ENCODE data around the gene CRYBA4.

Gene CRYBA4

DNA sequence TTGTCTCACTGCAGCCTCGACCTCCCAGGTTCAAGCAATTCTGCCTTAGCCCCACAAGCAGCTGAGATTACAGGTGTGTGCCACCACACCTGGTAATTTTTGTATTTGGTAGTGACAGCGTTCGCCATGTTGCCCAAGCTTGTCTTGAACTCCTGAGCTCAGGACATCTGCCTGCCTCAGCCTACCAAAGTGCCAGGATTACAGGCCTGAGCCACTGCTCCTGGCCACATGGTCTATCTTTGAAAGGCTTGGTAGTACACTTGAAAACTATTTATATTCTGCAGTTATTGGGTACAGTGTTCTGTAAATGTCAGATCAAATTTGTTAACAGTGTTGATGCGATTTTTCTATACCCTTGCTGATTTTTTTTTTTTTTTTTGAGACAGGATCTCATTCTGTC is 9.5 kb downstream of the CRYBA4 start:
- DNase-seq = no peak

DNA sequence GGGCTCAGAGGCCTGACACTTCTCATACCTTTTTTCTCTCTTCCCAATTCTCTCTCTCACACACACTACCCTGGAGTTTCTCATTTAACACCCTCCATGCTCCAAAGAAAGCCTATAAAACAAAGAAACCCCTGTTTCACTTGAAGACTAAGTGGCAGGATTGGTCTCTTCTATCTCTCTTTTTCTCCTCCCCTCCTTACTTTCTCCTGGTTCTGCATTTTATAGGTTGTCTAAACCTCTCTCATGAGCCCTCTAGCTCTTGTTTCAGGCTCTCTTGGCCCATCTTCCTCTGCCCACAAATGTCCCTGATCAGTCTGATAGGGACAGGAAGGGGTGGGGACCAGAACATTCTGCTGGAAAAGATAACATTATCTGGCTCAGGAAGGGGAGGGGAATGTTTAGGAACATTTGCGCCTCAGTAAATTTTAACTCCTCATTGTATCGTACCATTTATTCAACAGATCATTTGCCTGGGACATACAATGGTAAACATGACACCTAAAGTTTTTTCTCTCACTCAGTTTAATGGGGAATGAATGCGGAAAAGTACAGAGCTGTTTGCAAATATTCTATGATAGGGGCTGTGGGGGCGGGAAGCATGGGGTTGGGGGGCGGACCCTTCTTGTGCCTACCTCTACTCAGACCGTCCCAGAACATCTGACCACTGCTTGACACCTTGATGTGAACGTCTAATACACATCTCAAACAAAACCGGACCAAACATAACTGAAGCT is 10.8 kb downstream of the CRYBA4 start:
- peak; percentile 98 for DNase-seq

DNA sequence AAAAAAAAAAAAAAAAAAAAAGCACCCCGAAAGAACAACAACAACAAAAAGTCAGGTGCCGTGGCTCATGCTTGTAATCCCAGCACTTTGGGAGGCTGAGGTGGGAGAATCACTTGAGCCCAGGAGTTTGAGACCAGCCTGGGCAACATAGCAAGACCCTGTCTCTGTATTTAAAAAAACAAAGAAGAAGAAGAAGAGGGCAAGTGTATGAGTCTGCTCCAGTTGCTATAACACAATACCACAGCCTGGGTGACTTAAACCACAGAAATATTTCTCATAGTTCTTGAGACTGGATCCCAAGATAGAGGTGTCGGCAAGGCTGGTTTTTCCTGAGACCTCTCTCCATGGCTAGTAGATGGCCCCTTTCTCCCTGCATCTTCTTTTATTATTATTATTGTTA is 12.4 kb downstream of the CRYBA4 start:
- DNase-seq = no peak

DNA sequence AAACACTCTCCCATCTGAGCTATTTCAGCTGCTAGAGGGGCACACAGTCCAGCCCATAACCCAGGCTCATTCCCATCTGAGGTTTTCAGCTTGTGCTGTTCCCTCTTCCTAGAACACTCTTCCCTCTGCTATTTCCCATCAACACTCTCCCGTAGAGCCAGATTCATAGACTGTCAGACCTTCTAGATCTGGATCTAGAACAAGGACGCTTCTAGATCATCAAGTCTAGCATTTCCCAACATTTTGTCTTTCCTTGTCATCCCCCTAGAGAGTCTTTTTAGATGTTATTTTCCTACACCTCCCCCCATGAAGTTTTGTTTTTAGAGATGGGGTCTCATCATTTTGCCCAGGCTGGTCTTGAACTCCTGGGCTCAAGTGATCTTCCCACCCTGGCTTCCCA is 13.4 kb downstream of the CRYBA4 start:
- DNase-seq = no peak

DNA sequence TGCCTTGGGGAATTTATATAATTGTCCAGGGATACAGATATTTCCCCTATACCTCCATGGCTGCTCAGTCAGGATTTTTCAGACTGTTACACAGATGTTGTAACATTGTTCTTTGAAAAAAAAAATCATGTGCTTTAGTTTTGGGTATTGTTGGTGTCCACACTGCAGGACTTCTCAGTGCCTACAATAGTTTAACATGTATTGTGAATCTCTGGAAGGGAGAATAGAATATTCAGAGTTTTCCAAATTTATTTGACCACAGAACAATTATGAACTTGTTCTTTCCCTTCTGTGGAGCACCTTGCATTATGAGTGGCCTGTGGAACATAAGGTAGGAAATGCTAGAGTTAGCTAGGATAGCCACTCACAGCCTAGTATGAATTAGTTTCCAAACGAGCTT is 14.5 kb downstream of the CRYBA4 start:
- DNase-seq = no peak

DNA sequence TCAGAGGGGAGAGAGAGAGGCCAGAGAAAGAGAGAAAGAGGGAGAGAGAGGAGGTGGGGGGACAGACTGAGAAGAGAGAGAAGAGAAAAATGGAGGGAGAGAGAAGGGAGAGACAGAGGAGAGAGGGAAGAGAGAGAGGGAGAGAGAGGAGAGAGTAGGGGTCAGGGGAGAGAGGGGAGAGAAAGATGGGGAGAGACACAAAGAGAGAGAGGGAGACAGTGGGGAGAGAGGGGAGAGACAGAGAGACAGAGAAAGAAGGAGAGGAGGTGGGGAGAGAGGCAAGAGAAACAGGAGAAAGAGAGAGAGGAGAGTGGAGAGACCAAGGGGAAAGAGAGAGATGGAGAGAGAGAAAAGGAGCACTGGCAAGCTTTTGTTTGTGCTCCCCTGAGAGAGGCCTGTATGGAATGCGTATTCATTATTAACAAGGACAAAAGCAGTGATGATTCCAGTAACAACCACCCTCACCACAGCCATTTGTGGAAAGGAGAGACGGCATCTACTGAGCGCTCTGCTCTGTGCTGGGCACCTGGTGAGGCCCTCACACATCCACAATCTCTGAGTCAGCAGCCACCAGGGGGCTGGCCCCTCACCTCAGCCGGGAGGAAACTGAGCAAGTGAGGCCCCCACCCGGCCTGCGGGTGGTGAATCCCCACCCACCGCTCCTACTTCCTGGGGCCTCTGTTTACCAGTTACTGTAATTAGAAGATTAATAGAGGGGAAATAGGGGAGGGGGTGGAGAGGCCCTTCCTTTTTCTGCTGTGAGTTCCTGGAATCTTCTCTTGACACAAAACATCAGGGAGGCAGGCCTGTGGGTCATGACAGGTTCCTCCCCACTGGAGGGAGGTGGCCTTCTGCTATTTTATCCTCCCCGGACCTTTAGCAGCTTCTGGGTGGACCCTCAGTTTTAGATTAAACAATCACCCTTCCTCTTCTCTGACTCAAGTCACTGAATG is 21.0 kb downstream of the CRYBA4 start:
- DNase-seq = peak; percentile 86

DNA sequence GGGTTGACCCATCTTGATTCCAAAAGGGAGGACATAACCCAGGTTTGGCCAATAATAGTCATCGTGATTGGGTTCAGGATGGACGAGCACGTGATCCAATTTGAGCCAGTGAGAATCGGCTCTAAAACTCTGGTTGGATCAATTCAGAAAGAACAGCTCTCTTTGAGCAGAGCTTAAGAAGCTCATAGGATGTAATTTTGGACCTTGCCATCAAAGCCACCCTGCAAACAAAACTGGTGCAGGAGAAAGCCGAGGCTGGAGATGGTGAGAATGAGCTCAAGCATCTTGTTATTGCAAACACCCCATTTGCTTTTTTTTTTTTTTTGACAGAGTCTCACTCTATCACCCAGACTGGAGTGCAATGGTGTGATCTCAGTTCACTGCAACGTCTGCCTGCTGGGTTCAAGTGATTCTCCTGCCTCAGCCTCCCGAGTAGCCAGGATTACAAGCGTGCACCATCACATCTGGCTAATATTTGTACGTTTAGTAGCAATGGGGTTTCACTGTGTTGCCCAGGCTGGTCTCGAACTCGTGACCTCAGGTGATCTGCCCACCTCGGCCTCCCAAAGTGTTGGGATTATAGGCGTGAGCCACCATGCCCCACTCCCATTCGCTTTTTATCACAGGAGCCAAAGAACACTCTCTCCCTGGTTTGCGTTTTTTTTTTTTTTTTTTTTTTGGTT is 21.8 kb downstream of the CRYBA4 start:
- DNase-seq = no peak

DNA sequence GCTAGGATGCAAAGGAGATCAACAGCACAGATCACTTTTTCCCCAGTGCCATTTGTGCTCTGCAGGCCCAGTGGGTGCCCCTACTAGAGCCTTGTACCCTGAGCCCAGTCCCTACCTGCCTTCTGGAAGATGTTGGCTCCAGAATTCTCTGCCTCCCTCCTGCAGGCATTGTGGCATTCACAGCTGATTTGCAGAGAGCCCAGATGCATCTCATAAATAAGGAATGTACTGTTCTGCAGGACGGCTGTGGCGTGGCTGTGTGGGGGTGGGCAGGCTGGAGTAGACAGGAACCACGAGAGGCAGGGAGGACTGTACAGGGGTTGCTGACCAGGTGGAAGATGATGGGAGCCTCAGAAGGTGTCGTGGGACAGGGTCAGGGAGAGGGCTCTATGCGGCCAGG is 24.4 kb downstream of the CRYBA4 start:
- DNase-seq = no peak

DNA sequence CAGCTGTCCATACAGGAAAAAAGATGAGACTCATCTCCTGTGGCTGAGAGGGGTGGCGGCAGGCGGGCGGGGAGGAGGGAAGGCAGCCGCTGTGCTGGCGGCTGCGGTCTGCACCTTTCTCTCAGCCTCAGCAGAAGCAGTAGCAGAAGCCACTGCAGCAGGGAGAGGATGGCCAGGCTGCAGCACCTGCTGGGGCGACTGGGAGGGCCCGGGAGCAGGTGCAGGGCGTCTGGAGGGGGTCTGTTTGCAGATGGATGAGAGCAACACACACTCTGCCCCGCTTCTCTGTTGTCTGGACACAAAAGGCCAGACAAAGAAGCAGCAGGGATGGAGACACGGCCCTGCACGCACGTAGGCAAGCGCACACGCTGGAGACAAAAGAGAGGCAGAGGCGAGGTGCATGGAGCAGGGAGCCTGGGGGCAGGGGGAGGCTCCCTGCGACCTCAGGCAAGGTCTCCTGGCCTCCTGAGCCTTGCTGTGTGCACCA is 26.3 kb downstream of the CRYBA4 start:
- no peak for DNase-seq

DNA sequence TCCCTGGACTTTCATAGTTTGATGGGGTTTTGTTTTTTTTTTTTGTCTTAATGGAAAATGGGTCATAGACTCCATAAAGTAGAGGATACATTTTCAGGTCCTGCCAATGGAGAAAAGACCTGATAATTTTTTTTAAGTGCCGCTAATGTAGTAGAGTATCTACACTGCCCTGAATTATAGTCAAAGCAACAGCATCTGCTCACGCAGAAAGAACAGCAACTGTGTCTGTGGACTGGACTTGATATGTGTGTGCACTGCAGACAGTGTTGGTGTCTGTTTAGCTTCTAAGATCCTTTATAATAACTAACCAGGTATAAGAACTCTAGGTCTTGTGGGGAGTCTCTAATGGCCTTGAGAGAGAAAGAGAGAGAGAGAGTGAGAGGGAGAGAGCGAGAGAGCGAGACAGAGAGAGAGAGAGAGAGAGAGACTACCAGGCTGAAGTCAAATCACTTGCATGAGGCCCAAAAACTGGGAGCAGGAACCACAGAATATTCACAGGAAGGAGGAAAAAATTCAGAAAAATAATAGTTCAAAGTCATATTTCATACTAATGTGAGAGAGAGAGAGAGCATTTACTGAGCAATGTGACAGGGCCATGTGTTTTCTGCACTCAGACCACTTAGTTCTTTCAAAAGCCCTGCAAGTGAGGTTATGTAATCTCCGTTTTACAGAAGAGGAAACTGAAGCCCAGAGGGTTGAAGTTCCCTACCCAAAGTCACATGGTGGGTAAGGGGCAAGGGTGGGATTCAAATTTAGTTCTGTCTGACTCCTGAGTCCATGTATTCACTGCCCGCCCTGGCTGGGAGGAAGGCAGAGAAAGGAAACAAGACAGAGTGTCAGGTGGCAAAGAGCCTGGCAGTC is 27.0 kb downstream of the CRYBA4 start:
- DNase-seq = peak; percentile 55

DNA sequence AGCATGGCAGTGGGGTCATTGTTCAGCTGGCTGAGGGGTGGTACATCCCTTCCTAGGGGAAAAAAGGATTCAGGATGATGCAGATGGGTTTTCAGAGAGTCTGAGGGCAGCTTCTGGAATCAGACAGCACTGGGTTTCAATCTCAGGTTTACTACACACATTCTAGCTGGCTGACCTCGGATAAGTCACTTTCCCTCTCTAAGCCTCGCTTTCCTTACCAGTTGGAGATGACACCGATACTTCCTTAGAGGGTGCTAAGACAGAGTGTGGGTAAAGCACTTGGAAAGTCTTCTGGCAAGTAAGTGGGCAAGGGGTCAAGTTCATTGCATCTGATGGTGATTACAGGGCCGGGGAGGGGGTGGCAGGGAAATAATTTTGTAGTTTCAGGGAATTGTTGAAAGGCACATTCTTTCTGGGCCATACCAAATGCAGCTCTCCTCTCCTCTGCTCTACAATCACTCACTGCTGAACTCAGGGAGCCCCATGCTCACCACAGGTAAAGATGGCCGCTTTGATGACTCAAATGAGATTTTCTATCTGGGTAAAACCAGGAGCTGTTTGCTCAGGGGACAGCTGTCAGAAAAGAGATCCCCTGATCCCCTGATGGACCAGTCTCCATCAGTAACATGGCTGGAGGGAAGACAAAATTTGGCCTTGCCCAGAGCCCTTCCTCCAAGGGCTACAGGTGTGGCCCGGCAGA is 29.1 kb downstream of the CRYBA4 start:
- DNase-seq = no peak

DNA sequence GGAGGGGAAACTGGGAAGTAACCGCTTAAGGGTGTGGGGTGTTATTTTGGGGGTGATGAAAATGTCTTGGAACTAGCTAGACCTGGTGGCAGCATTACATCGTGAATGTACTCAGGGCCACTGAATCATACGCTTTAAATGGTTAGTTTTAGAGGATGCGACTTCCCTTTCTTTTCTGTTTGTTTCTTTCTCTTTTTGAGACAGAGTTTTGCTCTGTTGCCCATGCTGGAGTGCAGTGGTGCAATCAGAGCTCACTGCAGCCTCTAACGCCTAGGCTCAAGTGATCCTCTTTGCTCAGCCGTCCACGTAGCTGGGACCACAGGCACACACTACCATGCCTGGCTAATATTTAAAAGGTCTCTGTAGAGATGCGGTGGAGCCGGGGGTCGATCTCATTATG is 30.1 kb downstream of the CRYBA4 start:
- no peak for DNase-seq

DNA sequence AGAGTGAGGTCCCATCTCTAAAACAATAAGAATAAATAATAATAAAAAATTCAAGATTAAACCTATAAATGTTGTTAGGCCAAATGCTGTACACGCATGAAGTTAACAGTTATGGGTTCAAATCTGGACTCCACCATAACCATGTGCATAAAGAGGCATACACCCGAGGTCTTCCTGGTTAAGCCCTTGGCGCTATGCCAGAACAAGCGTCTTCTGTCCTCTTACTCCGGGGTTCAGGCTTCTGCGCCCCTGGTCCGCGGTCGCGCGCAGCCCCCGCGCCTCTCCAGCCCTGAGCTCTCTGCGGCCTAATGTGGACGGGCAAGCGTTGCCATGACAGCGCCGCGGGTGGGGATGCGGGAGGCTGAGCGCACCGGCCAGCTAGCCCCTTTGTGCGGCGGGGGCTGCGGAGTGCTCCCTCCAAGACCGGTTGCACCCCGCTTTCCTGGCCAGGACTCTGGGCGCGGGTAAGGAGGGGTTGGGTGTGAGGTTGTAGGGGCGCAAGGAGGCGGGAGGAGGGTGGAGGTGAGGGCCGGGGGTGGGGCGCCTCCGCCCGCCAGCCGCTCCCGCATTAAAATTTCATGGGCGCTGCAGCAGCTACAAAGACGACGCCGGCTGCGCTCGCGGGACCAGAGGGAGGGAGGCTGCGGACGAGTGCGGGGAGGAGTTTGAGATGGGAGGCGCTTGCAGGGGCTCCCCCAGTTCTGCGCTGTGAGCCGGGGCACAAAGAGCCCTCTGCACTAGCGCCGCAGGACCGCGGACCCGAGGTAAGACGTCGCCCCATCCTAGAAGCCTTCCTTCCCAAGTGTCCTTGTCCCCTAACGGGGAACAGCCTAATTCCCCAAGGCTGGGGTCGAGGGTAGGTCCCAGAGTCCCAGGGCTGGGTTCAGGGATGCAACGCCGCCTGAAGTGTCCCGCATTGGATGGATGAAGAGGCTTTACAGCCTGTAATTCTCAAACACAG is 35.4 kb downstream of the CRYBA4 start, which contains the start of gene MIAT:
Gene MIAT (plus strand): TSS at position 698 of the 961 bp plus-strand sequence.
- DNase-seq = no peak

DNA sequence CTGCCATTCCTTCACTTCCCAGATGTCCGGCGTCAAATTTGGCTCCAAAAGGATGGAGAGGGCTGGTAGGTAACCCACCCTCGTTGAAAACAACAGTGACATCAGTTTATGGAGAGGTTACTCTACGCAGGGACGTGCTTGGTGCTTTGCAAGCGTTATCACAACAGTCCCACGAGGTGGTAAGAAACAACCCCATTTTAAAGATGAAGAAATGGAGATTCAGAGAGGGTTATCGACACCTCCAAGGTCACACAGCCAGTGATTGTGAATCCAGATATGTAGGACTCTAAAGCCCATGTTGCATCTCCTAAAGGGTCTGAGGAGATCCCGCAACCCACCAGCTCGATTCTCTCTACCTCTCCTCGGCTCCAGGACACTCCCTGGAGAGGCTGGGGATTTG is 36.4 kb downstream of the CRYBA4 start:
- no peak for DNase-seq

DNA sequence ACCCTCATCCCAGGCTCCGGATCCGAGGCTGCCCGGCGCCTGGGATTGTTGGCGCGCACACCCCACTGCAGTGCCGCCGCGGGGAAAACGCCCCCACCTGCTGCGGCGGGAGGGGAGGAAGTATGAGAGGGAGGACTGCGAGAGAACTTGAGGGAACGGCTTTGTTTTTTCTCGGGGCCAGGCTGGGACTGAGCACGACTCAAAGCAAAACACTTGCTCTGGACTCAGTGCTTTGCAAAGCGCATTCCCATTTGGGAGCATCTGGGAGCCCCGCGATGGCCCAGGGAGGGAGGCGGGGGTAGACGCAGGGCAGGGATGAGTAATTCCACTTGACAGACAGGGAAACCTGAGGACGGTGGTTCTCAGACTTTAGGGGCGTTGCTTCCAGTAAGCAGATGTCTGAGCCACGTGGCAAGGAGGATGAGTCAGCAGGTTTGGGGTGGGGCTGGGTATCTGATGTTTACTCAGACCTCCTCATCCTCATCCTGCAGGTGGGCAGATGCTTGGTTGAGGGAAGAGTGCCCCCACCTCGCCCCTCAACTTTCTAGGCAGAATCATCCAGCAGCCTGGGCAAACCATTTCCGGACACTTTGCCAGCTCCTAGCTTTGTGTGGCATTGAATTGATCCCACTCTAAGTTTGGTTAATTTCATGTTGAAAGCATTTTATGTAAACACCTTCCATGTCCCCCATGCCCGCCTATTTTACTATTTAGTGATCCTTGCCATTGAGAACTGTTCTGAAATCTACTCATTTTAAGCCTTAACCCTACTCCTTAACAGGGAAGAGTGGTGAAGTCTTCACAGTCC is 37.1 kb downstream of the CRYBA4 start:
- DNase-seq = peak; percentile 91

DNA sequence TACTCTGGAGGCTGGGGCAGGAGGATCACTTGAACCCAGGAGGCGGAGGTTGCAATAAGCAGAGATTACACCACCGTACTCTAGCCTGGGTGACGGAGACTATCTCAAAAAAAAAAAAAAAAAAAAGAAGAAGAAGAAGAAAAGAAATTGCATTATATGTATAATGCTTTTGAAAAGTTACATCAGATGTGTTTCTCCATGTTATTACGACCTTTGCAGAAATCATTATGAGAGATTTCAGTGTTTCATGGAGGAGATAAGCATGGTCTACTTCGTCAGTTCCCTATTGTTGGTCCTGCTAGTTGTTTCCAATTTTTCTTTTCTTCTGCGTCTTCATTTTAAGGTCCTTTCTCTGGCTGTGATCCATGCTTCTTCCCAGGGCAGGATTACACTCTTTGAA is 38.6 kb downstream of the CRYBA4 start:
- DNase-seq = no peak

DNA sequence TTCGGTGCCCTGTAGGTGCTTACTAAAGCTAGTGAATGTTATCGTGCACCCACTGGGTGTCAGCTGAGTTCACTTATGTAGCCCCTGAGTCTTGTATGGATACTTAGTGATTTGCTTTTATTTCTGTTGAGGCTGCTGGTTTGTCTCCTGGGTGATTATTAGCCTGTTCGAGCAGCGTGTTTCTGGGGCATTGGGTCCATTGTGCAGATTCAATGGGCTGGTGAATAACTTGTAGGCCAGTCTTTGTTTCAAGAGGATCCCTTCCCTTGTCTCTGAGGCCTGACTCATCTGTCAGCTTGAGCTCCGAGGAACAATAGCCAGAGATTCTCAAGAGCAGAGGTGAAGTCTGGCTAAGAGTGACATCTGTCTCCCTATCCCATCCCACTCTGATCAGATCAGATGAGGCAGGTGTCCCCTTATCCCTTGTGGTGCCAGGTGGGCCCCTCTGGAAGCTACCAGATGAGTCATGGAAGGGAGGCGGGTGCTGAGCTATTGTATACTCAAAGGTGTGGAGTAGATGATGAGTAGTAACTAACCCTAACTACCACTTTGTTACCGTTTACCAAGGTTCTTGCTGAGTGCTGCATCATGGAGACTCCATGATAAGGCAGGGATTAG is 39.3 kb downstream of the CRYBA4 start:
- DNase-seq = no peak

DNA sequence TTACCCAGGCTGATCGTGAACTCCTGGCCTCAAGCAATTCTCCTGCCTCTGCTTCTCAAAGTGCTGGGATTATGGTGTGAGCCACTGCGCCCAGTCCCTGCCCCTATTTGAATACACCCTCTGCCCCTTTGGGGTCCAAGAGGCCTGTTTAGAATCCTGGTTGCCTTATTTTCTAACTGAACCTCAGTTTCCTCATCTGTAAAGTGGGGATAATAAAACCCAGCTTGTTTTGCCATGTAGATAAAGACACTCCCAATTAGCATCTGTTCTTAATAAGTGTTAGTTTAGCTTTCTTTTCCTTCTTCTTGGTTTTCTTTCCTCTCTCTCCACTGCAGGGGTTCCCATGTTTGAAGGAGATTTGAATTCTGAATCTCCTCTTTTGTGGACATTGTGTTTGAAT is 40.4 kb downstream of the CRYBA4 start:
- DNase-seq = no peak

DNA sequence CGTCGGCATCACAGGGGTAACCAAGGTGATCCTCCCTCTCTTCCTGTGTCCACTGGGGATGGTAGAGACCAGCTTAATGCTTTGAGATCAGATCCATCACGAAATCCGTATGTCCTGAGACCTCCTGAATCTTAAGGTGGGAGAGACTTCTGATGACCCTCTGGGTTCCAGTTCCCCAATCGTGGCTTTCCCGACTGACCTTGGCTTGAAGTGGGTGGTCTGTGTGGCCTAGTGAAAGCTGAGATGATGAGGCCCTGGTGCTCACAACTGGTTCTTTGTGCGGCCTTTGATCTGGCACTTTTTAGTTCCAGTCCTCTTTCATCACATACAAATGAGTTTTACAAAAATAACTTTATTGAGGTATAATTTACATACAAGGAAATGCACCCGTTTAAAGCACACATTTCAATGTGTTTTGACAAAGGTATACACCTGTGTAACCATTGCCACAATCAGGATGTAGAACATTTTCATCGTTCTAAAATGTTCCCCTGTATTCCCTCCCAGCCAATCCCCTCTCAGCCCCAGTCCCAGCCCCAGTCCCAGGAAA is 41.7 kb downstream of the CRYBA4 start:
- DNase-seq = no peak
